Ishikawa (cell line): ENCODE measurements around the gene ZBTB20.

Source experiments
- CEBPB ChIP-seq: IDR thresholded peaks from 2 replicates; pipeline ENCODE4 v1.6.1; 2012
- CREB1 ChIP-seq: IDR thresholded peaks from 2 replicates; pipeline ENCODE4 v1.6.1; 2012; ENCODE audit warnings: low read depth
- EGR1 ChIP-seq: IDR thresholded peaks from 2 replicates; pipeline ENCODE4 v1.6.1; 2012
- EP300 ChIP-seq: IDR thresholded peaks from 2 replicates; pipeline ENCODE4 v1.6.1; 2012; ENCODE audit warnings: borderline replicate concordance
- FOXM1 ChIP-seq: IDR thresholded peaks from 2 replicates; pipeline ENCODE4 v1.6.1; 2012; ENCODE audit warnings: low read depth, borderline replicate concordance
- NFIC ChIP-seq: IDR thresholded peaks from 2 replicates; pipeline ENCODE4 v1.6.1; 2012
- RAD21 ChIP-seq: IDR thresholded peaks from 2 replicates; pipeline ENCODE4 v1.6.1; 2012; ENCODE audit warnings: low read depth
- TAF1 ChIP-seq: IDR thresholded peaks from 2 replicates; pipeline ENCODE4 v1.6.1; 2012; ENCODE audit warnings: low read depth, mild to moderate bottlenecking
- TCF12 ChIP-seq: IDR thresholded peaks from 2 replicates; pipeline ENCODE4 v1.6.1; 2012; ENCODE audit warnings: low read depth
- TEAD4 ChIP-seq: IDR thresholded peaks from 2 replicates; pipeline ENCODE4 v1.6.1; 2012
- YY1 ChIP-seq: IDR thresholded peaks from 2 replicates; pipeline ENCODE4 v1.6.1; 2012; ENCODE audit warnings: low read depth
- ZBTB7A ChIP-seq: IDR thresholded peaks from 2 replicates; pipeline ENCODE4 v1.6.1; 2012; ENCODE audit warnings: low read depth
- TF ChIP-seq, protein P1 (sequence below): IDR thresholded peaks from 2 replicates; pipeline ENCODE4 v1.6.1; 2012
- TF ChIP-seq, protein P2 (sequence below): IDR thresholded peaks from 2 replicates; pipeline ENCODE4 v1.6.1; 2012; ENCODE audit warnings: low read depth, mild to moderate bottlenecking
- TF ChIP-seq, protein P3 (sequence below): IDR thresholded peaks from 2 replicates; pipeline ENCODE4 v1.6.1; 2012

ZBTB20 gene

DNA sequence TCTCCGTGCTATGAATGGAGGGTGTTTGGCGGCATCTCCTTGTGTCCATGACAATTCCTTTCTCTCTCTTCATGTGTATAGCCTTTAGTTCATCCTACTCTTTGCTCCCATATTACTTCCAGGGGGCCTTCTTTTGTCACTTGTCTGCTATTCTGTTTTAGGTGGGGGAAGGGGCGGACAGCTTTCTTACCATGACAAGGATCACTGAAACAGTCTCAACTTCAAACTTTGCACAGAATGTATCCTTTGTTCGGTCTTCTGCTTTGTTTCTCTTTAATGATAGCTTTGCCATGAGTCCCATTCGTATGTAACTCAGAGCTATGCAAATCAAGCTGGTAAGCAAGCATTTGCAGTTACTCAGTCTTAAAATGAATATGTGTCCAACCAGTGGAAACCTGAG, 559.1 kb downstream of the ZBTB20 start:
- TF ChIP-seq RAD21 = no peak

DNA sequence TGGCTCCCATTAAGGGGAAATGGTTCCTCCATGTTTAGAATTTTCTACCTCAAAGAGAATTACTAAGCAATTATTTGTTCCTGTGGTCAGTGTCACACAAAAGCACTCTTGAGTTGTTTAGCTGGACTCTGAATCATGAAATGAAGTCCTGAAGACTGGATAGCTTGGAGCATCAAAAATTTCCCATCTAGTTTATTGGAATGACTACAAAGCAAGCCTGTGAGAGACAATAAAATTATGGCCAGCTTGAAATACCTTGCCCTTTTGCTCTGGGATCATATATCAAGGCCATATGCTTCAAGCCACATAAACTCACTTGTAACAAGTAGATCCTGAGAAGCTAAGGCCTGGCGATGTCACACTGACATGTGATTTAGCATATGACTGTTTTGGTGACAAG, 561.0 kb downstream of the ZBTB20 start:
- TF ChIP-seq TAF1 = no peak
- TF ChIP-seq TEAD4 = no peak
- no peak for TF ChIP-seq CEBPB
- TF ChIP-seq, protein P1, sequence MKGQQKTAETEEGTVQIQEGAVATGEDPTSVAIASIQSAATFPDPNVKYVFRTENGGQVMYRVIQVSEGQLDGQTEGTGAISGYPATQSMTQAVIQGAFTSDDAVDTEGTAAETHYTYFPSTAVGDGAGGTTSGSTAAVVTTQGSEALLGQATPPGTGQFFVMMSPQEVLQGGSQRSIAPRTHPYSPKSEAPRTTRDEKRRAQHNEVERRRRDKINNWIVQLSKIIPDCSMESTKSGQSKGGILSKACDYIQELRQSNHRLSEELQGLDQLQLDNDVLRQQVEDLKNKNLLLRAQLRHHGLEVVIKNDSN = no peak
- no peak for TF ChIP-seq EP300
- no peak for TF ChIP-seq FOXM1
- TF ChIP-seq, protein P2, sequence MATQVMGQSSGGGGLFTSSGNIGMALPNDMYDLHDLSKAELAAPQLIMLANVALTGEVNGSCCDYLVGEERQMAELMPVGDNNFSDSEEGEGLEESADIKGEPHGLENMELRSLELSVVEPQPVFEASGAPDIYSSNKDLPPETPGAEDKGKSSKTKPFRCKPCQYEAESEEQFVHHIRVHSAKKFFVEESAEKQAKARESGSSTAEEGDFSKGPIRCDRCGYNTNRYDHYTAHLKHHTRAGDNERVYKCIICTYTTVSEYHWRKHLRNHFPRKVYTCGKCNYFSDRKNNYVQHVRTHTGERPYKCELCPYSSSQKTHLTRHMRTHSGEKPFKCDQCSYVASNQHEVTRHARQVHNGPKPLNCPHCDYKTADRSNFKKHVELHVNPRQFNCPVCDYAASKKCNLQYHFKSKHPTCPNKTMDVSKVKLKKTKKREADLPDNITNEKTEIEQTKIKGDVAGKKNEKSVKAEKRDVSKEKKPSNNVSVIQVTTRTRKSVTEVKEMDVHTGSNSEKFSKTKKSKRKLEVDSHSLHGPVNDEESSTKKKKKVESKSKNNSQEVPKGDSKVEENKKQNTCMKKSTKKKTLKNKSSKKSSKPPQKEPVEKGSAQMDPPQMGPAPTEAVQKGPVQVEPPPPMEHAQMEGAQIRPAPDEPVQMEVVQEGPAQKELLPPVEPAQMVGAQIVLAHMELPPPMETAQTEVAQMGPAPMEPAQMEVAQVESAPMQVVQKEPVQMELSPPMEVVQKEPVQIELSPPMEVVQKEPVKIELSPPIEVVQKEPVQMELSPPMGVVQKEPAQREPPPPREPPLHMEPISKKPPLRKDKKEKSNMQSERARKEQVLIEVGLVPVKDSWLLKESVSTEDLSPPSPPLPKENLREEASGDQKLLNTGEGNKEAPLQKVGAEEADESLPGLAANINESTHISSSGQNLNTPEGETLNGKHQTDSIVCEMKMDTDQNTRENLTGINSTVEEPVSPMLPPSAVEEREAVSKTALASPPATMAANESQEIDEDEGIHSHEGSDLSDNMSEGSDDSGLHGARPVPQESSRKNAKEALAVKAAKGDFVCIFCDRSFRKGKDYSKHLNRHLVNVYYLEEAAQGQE = no peak
- TF ChIP-seq TCF12 = no peak
- TF ChIP-seq CREB1 = no peak
- no peak for TF ChIP-seq EGR1
- TF ChIP-seq ZBTB7A = no peak
- no peak for TF ChIP-seq RAD21
- TF ChIP-seq, protein P3, sequence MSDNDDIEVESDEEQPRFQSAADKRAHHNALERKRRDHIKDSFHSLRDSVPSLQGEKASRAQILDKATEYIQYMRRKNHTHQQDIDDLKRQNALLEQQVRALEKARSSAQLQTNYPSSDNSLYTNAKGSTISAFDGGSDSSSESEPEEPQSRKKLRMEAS = no peak
- no peak for TF ChIP-seq YY1
- TF ChIP-seq NFIC = no peak

DNA sequence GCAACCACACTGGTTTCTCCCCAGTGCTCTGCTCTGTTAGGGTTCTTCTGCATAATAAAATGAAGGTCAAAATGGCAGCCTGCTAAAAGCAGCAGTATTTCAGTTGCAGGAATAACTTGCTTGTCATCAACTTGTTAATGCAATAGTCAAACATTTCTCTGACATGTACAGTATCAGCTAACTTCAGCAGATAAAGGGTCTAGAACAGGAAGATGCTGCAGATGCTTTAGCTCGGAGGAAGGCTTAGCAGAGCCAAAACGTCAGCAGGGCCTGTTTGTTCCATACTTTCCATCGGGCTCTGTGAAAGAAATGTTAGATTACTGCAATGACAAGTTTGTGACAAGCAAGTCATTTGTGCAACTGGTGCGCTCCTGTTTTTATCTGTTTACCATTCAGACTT, 561.4 kb downstream of the ZBTB20 start:
- TF ChIP-seq TAF1 = no peak
- no peak for TF ChIP-seq ZBTB7A
- no peak for TF ChIP-seq TCF12
- TF ChIP-seq FOXM1 = no peak
- TF ChIP-seq NFIC = no peak
- TF ChIP-seq, protein P2 = no peak
- TF ChIP-seq EP300 = no peak
- TF ChIP-seq, protein P1 = no peak
- TF ChIP-seq CEBPB = no peak
- no peak for TF ChIP-seq EGR1
- TF ChIP-seq YY1 = no peak
- TF ChIP-seq TEAD4 = no peak
- TF ChIP-seq, protein P3 = no peak
- no peak for TF ChIP-seq RAD21
- TF ChIP-seq CREB1 = no peak

DNA sequence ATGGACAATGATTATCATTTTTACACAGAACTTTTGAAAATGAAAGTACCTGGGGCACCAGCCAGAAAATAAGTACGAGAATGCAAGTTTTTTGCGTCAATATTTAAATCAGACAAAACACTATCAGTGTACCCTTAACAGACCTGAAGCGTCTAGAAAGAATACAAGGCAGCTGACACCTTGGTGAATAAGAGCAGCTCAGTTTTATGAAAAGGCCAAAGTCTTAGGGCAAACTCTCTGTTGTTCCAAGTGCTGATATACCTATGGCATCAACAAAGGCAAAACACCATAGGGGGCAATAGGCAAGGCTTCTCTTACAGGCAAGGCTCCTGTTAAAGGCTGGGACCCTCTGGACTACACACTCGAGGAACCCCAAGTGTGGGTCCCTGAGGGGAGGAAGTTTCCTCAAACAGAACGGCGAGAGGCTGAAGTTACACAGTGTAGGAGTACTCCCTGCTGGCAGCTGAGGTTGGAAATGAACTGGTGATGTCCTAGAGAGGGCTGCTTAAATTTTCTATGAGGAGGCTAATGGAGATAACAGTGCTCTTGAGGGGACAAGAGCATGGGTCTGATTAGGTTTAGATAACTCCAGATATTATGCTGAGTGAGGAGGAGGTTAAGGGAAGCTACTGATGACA, 562.2 kb downstream of the ZBTB20 start:
- TF ChIP-seq, protein P1 = no peak
- TF ChIP-seq NFIC (no peak), ZBTB7A (no peak), TCF12 (no peak), CEBPB (no peak), TAF1 (no peak), YY1 (no peak), EP300 (no peak), RAD21 (no peak), CREB1 (no peak), FOXM1 (no peak), TEAD4 (no peak), EGR1 (no peak)
- TF ChIP-seq, protein P3 = no peak
- TF ChIP-seq, protein P2 = no peak
